PC-3 (cell line): ENCODE measurements around the gene DLG5.

Source experiments
- EZH2phosphoT487 ChIP-seq: fragments of 300-600 bp; sonication (generic); IDR thresholded peaks from 2 replicates; pipeline ENCODE4 v1.6.1; 2018; ENCODE audit warnings: mild to moderate bottlenecking, antibody characterized with exemption, low read length, borderline replicate concordance
- TF ChIP-seq, protein P1 (sequence below): fragments of 300-600 bp; sonication (generic); conservative IDR thresholded peaks from 2 replicates; pipeline ENCODE4 v1.5.1; 2017; ENCODE audit warnings: antibody characterized with exemption, low read depth, mild to moderate bottlenecking, low read length

DNA sequence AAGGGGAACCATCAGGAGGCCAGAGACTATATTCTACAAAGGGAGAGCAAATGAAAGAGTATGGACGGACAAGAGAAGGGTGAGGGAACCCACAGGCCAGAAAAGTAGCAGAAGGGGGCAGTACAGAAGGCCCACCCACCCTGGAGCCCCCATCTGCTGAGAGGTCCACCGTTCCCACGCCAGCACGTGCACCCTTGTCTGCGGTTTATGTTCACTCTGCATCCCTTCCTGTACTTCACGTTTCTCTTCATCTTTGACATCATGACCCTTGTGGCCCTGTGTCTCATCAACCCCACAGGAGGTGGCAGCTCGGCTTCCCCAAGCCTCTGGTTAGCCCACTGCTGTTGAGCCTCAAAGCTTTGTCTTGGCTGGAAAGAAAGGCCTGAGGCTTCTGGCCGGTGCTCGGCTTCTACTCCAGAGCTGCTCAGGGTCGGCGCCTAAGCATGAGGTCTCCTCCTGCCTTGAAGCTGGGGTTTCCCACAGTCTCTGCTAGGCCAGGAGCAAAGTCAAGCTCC lies 138.0 kb downstream of the DLG5 start:
- TF ChIP-seq EZH2phosphoT487 = no peak
- TF ChIP-seq, protein P1, sequence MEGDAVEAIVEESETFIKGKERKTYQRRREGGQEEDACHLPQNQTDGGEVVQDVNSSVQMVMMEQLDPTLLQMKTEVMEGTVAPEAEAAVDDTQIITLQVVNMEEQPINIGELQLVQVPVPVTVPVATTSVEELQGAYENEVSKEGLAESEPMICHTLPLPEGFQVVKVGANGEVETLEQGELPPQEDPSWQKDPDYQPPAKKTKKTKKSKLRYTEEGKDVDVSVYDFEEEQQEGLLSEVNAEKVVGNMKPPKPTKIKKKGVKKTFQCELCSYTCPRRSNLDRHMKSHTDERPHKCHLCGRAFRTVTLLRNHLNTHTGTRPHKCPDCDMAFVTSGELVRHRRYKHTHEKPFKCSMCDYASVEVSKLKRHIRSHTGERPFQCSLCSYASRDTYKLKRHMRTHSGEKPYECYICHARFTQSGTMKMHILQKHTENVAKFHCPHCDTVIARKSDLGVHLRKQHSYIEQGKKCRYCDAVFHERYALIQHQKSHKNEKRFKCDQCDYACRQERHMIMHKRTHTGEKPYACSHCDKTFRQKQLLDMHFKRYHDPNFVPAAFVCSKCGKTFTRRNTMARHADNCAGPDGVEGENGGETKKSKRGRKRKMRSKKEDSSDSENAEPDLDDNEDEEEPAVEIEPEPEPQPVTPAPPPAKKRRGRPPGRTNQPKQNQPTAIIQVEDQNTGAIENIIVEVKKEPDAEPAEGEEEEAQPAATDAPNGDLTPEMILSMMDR = no peak
